SK-N-MC (cell line): ENCODE measurements around the gene ACLY.

Source experiments
- EZH2 ChIP-seq: fragments of 200-600 bp; sonication (generic); IDR thresholded peaks from one replicate; pipeline ENCODE4 v1.6.1; 2017; ENCODE audit warnings: antibody characterized with exemption
- POLR2AphosphoS5 ChIP-seq: IDR thresholded peaks from 2 replicates; pipeline ENCODE4 v1.6.1; 2012; ENCODE audit warnings: mild to moderate bottlenecking, low read depth, low read length, borderline replicate concordance

GRCh38 chr17:41880130-41880529 lies 38.6 kb downstream of the ACLY start:
- TF ChIP-seq POLR2AphosphoS5 (no peak), EZH2 (no peak)
